T-helper 17 cell (primary cell): ENCODE measurements around the gene RRP12. TPM values are rescaled to one million over a fixed set of nuclear protein-coding genes. Genes with fewer than 3 reads are reported as not detected.
A peak's percentile ranks its signal among the peaks of the same experiment; 100 is the strongest.

Source experiments
- ATAC-seq: fragments of 150-1000 bp; cut with Tn5 transposase; 2 replicates; pipeline ENCODE4 v1.10.0; 2021; ENCODE audit warnings: mild to moderate bottlenecking, moderate library complexity
- DNase-seq, 3 donors: peaks; one replicate each; pipeline versions ENCODE4 v3.0.0 to v3.0.0-alpha.2; 2020 to 2021
- H3K9me3 ChIP-seq: one replicate; pipeline ENCODE4 v1.7.0; 2013; ENCODE audit warnings: low read length, mild to moderate bottlenecking; ENCODE audit not compliant: control insufficient read depth, poor library complexity, severe bottlenecking
- H3K27ac Mint-ChIP-seq: one replicate; pipeline ENCODE4 v1.8.0; 2022; ENCODE audit warnings: mild to moderate bottlenecking, moderate library complexity, mixed read lengths
- H3K27me3 Mint-ChIP-seq: one replicate; pipeline ENCODE4 v1.8.0; 2022; ENCODE audit warnings: mixed read lengths
- H3K36me3 Mint-ChIP-seq: one replicate; pipeline ENCODE4 v1.8.0; 2022; ENCODE audit warnings: low read depth, mixed read lengths
- H3K4me1 Mint-ChIP-seq: one replicate; pipeline ENCODE4 v1.8.0; 2022; ENCODE audit warnings: mild to moderate bottlenecking, mixed read lengths
- H3K4me3 Mint-ChIP-seq: one replicate; pipeline ENCODE4 v1.8.0; 2022; ENCODE audit warnings: mild to moderate bottlenecking, moderate library complexity, mixed read lengths
- total RNA-seq, 4 donors: library from RNA in 2 of 4; stranded (reverse) in 2 of 4; gene quantifications; one replicate each; pipeline ENCODE4 v1.2.3 and lab custom pipeline; 2022 to 2026

RRP12 gene
- total RNA-seq, 2 donors from 2014 or later: 138 to 231 TPM

GRCh38 chr10:97334370-97335175, 66.6 kb downstream of the RRP12 start, which contains the start of gene FRAT2:
FRAT2 (minus strand) TSS chr10:97334729; CDS start chr10:97334572, 157 bp downstream.
- no peaks in the 10 kb centered on the region for H3K9me3 ChIP-seq
- H3K27ac Mint-ChIP-seq: peak within 1 kb of the TSS; percentile 92
- ATAC-seq: peak; percentile 92
- peak within 1 kb of the TSS; percentile 95 for H3K4me3 Mint-ChIP-seq
- H3K27me3 Mint-ChIP-seq: peaks cover 9% of the 10 kb centered on the region
- peaks cover 4% of the 10 kb centered on the region for H3K36me3 Mint-ChIP-seq
- H3K4me1 Mint-ChIP-seq: peaks cover 31% of the 10 kb centered on the region
- DNase-seq: peak; percentile 79 to 83 (median 82)

GRCh38 chr10:97333601-97334369, 67.4 kb downstream of the RRP12 start:
- Mint-ChIP-seq H3K27me3 (peaks cover 9% of the 10 kb centered on the region), H3K4me3 (peak overlapping the region; percentile 95), H3K4me1 (peaks cover 32% of the 10 kb centered on the region), H3K36me3 (peaks cover 4% of the 10 kb centered on the region), H3K27ac (peak overlapping the region; percentile 92)
- peak in 1 of 3 donors; percentile 12 for DNase-seq
- H3K9me3 ChIP-seq: no peaks in the 10 kb centered on the region
- peak; percentile 23 for ATAC-seq

- peaks cover 33% of the 10 kb centered on the region for H3K4me1 Mint-ChIP-seq
These were observed 67.9 kb downstream of the RRP12 start for GRCh38 chr10:97333351-97333600.

GRCh38 chr10:97332591-97333350, 68.4 kb downstream of the RRP12 start:
- ATAC-seq (no peak), DNase-seq (no peak)
- peaks cover 6% of the 10 kb centered on the region for H3K36me3 Mint-ChIP-seq
- peak overlapping the region; percentile 92 for H3K27ac Mint-ChIP-seq
- H3K27me3 Mint-ChIP-seq: peaks cover 5% of the 10 kb centered on the region
- peaks cover 36% of the 10 kb centered on the region for H3K4me1 Mint-ChIP-seq
- H3K4me3 Mint-ChIP-seq: peak overlapping the region; percentile 95
- H3K9me3 ChIP-seq: no peaks in the 10 kb centered on the region

More at GRCh38 chr10:97333351-97333600, 67.9 kb downstream of the RRP12 start:
- no peaks in the 10 kb centered on the region for H3K9me3 ChIP-seq
- Mint-ChIP-seq H3K4me3 (peak overlapping the region; percentile 95), H3K27ac (peak overlapping the region; percentile 92), H3K36me3 (peaks cover 4% of the 10 kb centered on the region), H3K27me3 (peaks cover 9% of the 10 kb centered on the region)
- no peak for DNase-seq
- no peak for ATAC-seq

- DNase-seq: no peak
- Mint-ChIP-seq H3K4me3 (peak overlapping the region; percentile 80), H3K27ac (peak overlapping the region; percentile 92)
These were observed 69.9 kb downstream of the RRP12 start for GRCh38 chr10:97331153-97331703.

GRCh38 chr10:97329766-97330165, 71.4 kb downstream of the RRP12 start:
- Mint-ChIP-seq H3K27me3 (no peaks in the 10 kb centered on the region), H3K27ac (peak overlapping the region; percentile 27), H3K4me1 (peaks cover 42% of the 10 kb centered on the region), H3K36me3 (peaks cover 6% of the 10 kb centered on the region), H3K4me3 (peak overlapping the region; percentile 21)
- DNase-seq (no peak), ATAC-seq (no peak)
- H3K9me3 ChIP-seq: no peaks in the 10 kb centered on the region

More at GRCh38 chr10:97331153-97331703, 69.9 kb downstream of the RRP12 start:
- Mint-ChIP-seq H3K36me3 (peaks cover 6% of the 10 kb centered on the region), H3K27me3 (no peaks in the 10 kb centered on the region), H3K4me1 (peaks cover 39% of the 10 kb centered on the region)
- ATAC-seq: no peak
- no peaks in the 10 kb centered on the region for H3K9me3 ChIP-seq

GRCh38 chr10:97328646-97329453, 72.3 kb downstream of the RRP12 start:
- Mint-ChIP-seq H3K36me3 (peaks cover 6% of the 10 kb centered on the region), H3K27ac (peak overlapping the region; percentile 43), H3K4me1 (peaks cover 42% of the 10 kb centered on the region), H3K4me3 (no peak overlapping the region), H3K27me3 (no peaks in the 10 kb centered on the region)
- DNase-seq (no peak), ATAC-seq (no peak)
- no peaks in the 10 kb centered on the region for H3K9me3 ChIP-seq

- H3K36me3 Mint-ChIP-seq: peaks cover 6% of the 10 kb centered on the region
- no peak for ATAC-seq
- H3K9me3 ChIP-seq: no peaks in the 10 kb centered on the region
- DNase-seq: no peak
- peaks cover 32% of the 10 kb centered on the region for H3K4me1 Mint-ChIP-seq
- H3K27ac Mint-ChIP-seq: peak overlapping the region; percentile 43
- H3K27me3 Mint-ChIP-seq: no peaks in the 10 kb centered on the region
- no peak overlapping the region for H3K4me3 Mint-ChIP-seq
These were observed 73.5 kb downstream of the RRP12 start for GRCh38 chr10:97327348-97328294.

- ATAC-seq: no peak
- Mint-ChIP-seq H3K36me3 (peaks cover 5% of the 10 kb centered on the region), H3K27ac (no peak overlapping the region), H3K4me1 (peaks cover 26% of the 10 kb centered on the region), H3K27me3 (no peaks in the 10 kb centered on the region), H3K4me3 (no peak overlapping the region)
- DNase-seq: no peak
- H3K9me3 ChIP-seq: no peaks in the 10 kb centered on the region
These were observed 75.4 kb downstream of the RRP12 start for GRCh38 chr10:97325754-97326153.

GRCh38 chr10:97323501-97323900, 77.6 kb downstream of the RRP12 start:
- no peak for DNase-seq
- Mint-ChIP-seq H3K36me3 (peaks cover 2% of the 10 kb centered on the region), H3K4me3 (peak overlapping the region; percentile 19), H3K27ac (no peak overlapping the region), H3K27me3 (no peaks in the 10 kb centered on the region), H3K4me1 (peaks cover 32% of the 10 kb centered on the region)
- ATAC-seq: no peak
- H3K9me3 ChIP-seq: no peaks in the 10 kb centered on the region

- Mint-ChIP-seq H3K27me3 (no peaks in the 10 kb centered on the region), H3K4me3 (peak overlapping the region; percentile 93), H3K27ac (peak overlapping the region; percentile 95), H3K36me3 (no peaks in the 10 kb centered on the region), H3K4me1 (peaks cover 27% of the 10 kb centered on the region)
- DNase-seq (no peak), ATAC-seq (no peak)
- H3K9me3 ChIP-seq: no peaks in the 10 kb centered on the region
These were observed 79.3 kb downstream of the RRP12 start for GRCh38 chr10:97321804-97322190.
